PC-3 (cell line): ENCODE measurements around the gene PELI1.

Source experiments
- CTCF ChIP-seq: fragments of 300-600 bp; sonication (generic); conservative IDR thresholded peaks from 2 replicates; pipeline ENCODE4 v1.5.1; 2017; ENCODE audit warnings: antibody characterized with exemption, low read depth, mild to moderate bottlenecking, low read length
- EZH2 ChIP-seq: fragments of 300-600 bp; sonication (generic); IDR thresholded peaks from one replicate; pipeline ENCODE4 v1.6.1; 2017; ENCODE audit warnings: antibody characterized with exemption, mild to moderate bottlenecking, low read length; ENCODE audit not compliant: unreplicated experiment
- EZH2phosphoT487 ChIP-seq: fragments of 300-600 bp; sonication (generic); IDR thresholded peaks from 2 replicates; pipeline ENCODE4 v1.6.1; 2018; ENCODE audit warnings: mild to moderate bottlenecking, antibody characterized with exemption, low read length, borderline replicate concordance

GRCh38 chr2:64166212-64166611 lies 22.0 kb upstream of the PELI1 start:
- TF ChIP-seq EZH2phosphoT487 (no peak), CTCF (no peak), EZH2 (no peak)
